Neural cell (in vitro differentiated cells): ENCODE results near the gene PPIP5K1. TPM values are rescaled to one million over a fixed set of nuclear protein-coding genes. Genes with fewer than 3 reads are reported as not detected.

Experiments
- H2AFZ ChIP-seq: fragments of 200-600, 300-800 bp; sonication (generic), shearing (Covaris generic); 2 replicates; pipeline ENCODE4 v1.6.0; 2014; ENCODE audit warnings: low read depth, mild to moderate bottlenecking, antibody characterized with exemption, low read length, moderate library complexity
- H3F3A ChIP-seq: fragments of 200-600 bp; shearing (Covaris generic); 2 replicates; pipeline ENCODE4 v1.6.1; 2016; ENCODE audit warnings: mild to moderate bottlenecking, moderate library complexity, mixed read lengths, antibody characterized with exemption, low read length; ENCODE audit not compliant: insufficient read depth, poor library complexity, severe bottlenecking
- H3K27ac ChIP-seq: fragments of 200-600, 300-800 bp; sonication (generic), shearing (Covaris generic); 2 replicates; pipeline ENCODE4 v1.5.1; 2014; ENCODE audit warnings: mild to moderate bottlenecking, low read length, moderate library complexity
- H3K27me3 ChIP-seq: fragments of 300-800, 200-600 bp; sonication (generic), shearing (Covaris generic); 2 replicates; pipeline ENCODE4 v1.6.0; 2014; ENCODE audit warnings: mild to moderate bottlenecking, low read depth, low read length, moderate library complexity; ENCODE audit not compliant: insufficient read depth
- H3K36me3 ChIP-seq: fragments of 300-800, 200-600 bp; sonication (generic), shearing (Covaris generic); 2 replicates; pipeline ENCODE4 v1.5.1; 2014; ENCODE audit warnings: mild to moderate bottlenecking, antibody characterized with exemption, low read length, moderate library complexity; ENCODE audit not compliant: insufficient read depth
- H3K4me2 ChIP-seq: fragments of 300-800, 200-600 bp; sonication (generic), shearing (Covaris generic); 2 replicates; pipeline ENCODE4 v1.6.0; 2014; ENCODE audit warnings: mild to moderate bottlenecking, low read length
- H3K4me3 ChIP-seq: fragments of 300-800, 200-600 bp; sonication (generic), shearing (Covaris generic); 2 replicates; pipeline ENCODE4 v1.5.1; 2014; ENCODE audit warnings: mild to moderate bottlenecking, low read length, moderate library complexity
- H3K79me2 ChIP-seq: fragments of 200-600 bp; shearing (Covaris generic); replicated peaks from 2 replicates; pipeline ENCODE4 v1.6.0; 2014; ENCODE audit warnings: mild to moderate bottlenecking, low read length, moderate library complexity; ENCODE audit not compliant: insufficient read depth
- H3K9ac ChIP-seq: fragments of 300-800, 200-600 bp; sonication (generic), shearing (Covaris generic); 2 replicates; pipeline ENCODE4 v1.6.1; 2016; ENCODE audit warnings: mild to moderate bottlenecking, low read length, mixed read lengths
- H3K9me2 ChIP-seq: fragments of 200-600 bp; shearing (Covaris generic); 2 replicates; pipeline ENCODE4 v1.6.1; 2016; ENCODE audit warnings: mild to moderate bottlenecking, low read length, mixed read lengths; ENCODE audit not compliant: insufficient read depth
- H3K9me3 ChIP-seq: fragments of 200-600, 300-800 bp; sonication (generic), shearing (Covaris generic); 2 replicates; pipeline ENCODE4 v1.6.1; 2016; ENCODE audit warnings: mild to moderate bottlenecking, mixed run types, low read length, moderate library complexity, mixed read lengths
- H4K20me1 ChIP-seq: fragments of 200-600 bp; shearing (Covaris generic); 2 replicates; pipeline ENCODE4 v1.6.1; 2016; ENCODE audit warnings: mild to moderate bottlenecking, mixed run types; ENCODE audit not compliant: insufficient read depth
- EP300 ChIP-seq: fragments of 450-650 bp; conservative IDR thresholded peaks from 2 replicates; pipeline ENCODE4 v1.6.1; 2014; ENCODE audit warnings: antibody characterized with exemption, mild to moderate bottlenecking, moderate library complexity; ENCODE audit not compliant: poor library complexity, severe bottlenecking
- EZH2 ChIP-seq: fragments of 200-600, 300-800 bp; shearing (Covaris generic), sonication (generic); IDR thresholded peaks from 2 replicates; pipeline ENCODE4 v1.6.1; 2014; ENCODE audit warnings: antibody characterized with exemption, low read length, borderline replicate concordance, mild to moderate bottlenecking; ENCODE audit not compliant: insufficient read depth, poor library complexity, severe bottlenecking
- MXI1 ChIP-seq: fragments of 450-650 bp; conservative IDR thresholded peaks from 2 replicates; pipeline ENCODE4 v1.6.1; 2014; ENCODE audit warnings: antibody characterized with exemption, mild to moderate bottlenecking; ENCODE audit not compliant: poor library complexity, severe bottlenecking
- POLR2AphosphoS5 ChIP-seq: IDR thresholded peaks from 2 replicates; pipeline ENCODE4 v1.6.1; 2012
- RAD21 ChIP-seq: fragments of 450-650 bp; conservative IDR thresholded peaks from 2 replicates; pipeline ENCODE4 v1.6.1; 2014; ENCODE audit warnings: antibody characterized with exemption, mild to moderate bottlenecking, moderate library complexity
- SMC3 ChIP-seq: fragments of 450-650 bp; conservative IDR thresholded peaks from 2 replicates; pipeline ENCODE4 v1.6.1; 2014; ENCODE audit warnings: antibody characterized with exemption, mild to moderate bottlenecking, moderate library complexity; ENCODE audit not compliant: poor library complexity
- TAF1 ChIP-seq: IDR thresholded peaks from 2 replicates; pipeline ENCODE4 v1.6.1; 2012; ENCODE audit warnings: low read depth
- polyA plus RNA-seq: library from polyadenylated mRNA; depleted of rRNA; stranded (reverse); fragments of >200 nt; gene quantifications from 2 replicates; pipeline ENCODE4 v1.2.3, GENCODE V29; 2014
- TF ChIP-seq, protein P1 (sequence below): fragments of 450-650 bp; IDR thresholded peaks from 2 replicates; pipeline ENCODE4 v1.5.1; 2014; ENCODE audit warnings: antibody characterized with exemption, mild to moderate bottlenecking, moderate library complexity; ENCODE audit not compliant: poor library complexity, severe bottlenecking
- TF ChIP-seq, protein P2 (sequence below): IDR thresholded peaks from 2 replicates; pipeline ENCODE4 v1.6.1; 2012; ENCODE audit warnings: borderline replicate concordance

PPIP5K1 gene
- polyA plus RNA-seq, 1 donor from 2014 or later = 29.6 TPM

DNA sequence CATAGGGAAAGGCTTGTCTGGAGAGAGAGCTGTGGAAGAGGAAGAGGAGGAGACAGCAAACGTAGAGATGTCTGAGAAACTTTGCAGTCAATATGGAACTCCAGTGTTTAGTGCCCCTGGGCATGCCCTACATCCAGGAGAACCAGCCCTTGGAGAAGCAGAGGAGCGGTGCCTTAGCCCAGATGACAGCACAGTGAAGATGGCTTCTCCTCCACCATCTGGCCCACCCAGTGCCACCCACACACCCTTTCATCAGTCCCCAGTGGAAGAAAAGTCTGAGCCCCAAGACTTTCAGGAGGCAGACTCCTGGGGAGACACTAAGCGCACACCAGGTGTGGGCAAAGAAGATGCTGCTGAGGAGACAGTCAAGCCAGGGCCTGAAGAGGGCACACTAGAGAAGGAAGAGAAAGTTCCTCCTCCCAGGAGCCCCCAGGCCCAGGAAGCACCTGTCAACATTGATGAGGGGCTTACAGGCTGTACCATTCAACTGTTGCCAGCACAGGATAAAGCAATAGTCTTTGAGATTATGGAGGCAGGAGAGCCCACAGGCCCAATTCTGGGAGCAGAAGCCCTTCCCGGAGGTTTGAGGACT lies 65.7 kb downstream of the PPIP5K1 start:
- Histone ChIP-seq H3K27me3 (no peaks in the 10 kb centered on the region), H3K4me2 (no peak overlapping the region), H3K36me3 (peaks cover 33% of the 10 kb centered on the region), H3K9me3 (peaks cover 8% of the 10 kb centered on the region), H3F3A (no peaks in the 10 kb centered on the region), H3K9me2 (no peaks in the 10 kb centered on the region), H2AFZ (no peak overlapping the region), H3K9ac (no peak overlapping the region), H3K79me2 (peaks cover 8% of the 10 kb centered on the region), H4K20me1 (no peaks in the 10 kb centered on the region), H3K4me3 (no peak overlapping the region), H3K27ac (no peak overlapping the region)
- TF ChIP-seq EP300 = no peak
- no peak for TF ChIP-seq SMC3
- no peak for TF ChIP-seq RAD21
- TF ChIP-seq TAF1 = no peak
- TF ChIP-seq MXI1 = no peak
- TF ChIP-seq EZH2 = no peak
- TF ChIP-seq, protein P1, sequence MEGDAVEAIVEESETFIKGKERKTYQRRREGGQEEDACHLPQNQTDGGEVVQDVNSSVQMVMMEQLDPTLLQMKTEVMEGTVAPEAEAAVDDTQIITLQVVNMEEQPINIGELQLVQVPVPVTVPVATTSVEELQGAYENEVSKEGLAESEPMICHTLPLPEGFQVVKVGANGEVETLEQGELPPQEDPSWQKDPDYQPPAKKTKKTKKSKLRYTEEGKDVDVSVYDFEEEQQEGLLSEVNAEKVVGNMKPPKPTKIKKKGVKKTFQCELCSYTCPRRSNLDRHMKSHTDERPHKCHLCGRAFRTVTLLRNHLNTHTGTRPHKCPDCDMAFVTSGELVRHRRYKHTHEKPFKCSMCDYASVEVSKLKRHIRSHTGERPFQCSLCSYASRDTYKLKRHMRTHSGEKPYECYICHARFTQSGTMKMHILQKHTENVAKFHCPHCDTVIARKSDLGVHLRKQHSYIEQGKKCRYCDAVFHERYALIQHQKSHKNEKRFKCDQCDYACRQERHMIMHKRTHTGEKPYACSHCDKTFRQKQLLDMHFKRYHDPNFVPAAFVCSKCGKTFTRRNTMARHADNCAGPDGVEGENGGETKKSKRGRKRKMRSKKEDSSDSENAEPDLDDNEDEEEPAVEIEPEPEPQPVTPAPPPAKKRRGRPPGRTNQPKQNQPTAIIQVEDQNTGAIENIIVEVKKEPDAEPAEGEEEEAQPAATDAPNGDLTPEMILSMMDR = no peak
- TF ChIP-seq, protein P2, sequence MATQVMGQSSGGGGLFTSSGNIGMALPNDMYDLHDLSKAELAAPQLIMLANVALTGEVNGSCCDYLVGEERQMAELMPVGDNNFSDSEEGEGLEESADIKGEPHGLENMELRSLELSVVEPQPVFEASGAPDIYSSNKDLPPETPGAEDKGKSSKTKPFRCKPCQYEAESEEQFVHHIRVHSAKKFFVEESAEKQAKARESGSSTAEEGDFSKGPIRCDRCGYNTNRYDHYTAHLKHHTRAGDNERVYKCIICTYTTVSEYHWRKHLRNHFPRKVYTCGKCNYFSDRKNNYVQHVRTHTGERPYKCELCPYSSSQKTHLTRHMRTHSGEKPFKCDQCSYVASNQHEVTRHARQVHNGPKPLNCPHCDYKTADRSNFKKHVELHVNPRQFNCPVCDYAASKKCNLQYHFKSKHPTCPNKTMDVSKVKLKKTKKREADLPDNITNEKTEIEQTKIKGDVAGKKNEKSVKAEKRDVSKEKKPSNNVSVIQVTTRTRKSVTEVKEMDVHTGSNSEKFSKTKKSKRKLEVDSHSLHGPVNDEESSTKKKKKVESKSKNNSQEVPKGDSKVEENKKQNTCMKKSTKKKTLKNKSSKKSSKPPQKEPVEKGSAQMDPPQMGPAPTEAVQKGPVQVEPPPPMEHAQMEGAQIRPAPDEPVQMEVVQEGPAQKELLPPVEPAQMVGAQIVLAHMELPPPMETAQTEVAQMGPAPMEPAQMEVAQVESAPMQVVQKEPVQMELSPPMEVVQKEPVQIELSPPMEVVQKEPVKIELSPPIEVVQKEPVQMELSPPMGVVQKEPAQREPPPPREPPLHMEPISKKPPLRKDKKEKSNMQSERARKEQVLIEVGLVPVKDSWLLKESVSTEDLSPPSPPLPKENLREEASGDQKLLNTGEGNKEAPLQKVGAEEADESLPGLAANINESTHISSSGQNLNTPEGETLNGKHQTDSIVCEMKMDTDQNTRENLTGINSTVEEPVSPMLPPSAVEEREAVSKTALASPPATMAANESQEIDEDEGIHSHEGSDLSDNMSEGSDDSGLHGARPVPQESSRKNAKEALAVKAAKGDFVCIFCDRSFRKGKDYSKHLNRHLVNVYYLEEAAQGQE = no peak
- TF ChIP-seq POLR2AphosphoS5 = no peak

DNA sequence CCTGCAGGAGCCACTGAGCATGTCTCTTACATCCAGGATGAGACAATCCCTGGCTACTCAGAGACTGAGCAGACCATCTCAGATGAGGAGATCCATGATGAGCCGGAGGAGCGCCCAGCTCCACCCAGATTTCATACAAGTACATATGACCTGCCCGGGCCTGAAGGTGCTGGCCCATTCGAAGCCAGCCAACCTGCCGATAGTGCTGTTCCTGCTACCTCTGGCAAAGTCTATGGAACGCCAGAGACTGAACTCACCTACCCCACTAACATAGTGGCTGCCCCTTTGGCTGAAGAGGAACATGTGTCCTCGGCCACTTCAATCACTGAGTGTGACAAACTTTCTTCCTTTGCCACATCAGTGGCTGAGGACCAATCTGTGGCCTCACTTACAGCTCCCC lies 66.4 kb downstream of the PPIP5K1 start:
- Histone ChIP-seq H2AFZ (no peak overlapping the region), H3K36me3 (peaks cover 33% of the 10 kb centered on the region), H3K9me2 (no peaks in the 10 kb centered on the region), H3K9ac (no peak overlapping the region), H3K27me3 (no peaks in the 10 kb centered on the region), H3F3A (no peaks in the 10 kb centered on the region), H3K4me2 (no peak overlapping the region), H3K79me2 (peaks cover 15% of the 10 kb centered on the region), H3K9me3 (peaks cover 8% of the 10 kb centered on the region), H3K4me3 (no peak overlapping the region), H3K27ac (no peak overlapping the region), H4K20me1 (no peaks in the 10 kb centered on the region)
- TF ChIP-seq RAD21 = no peak
- TF ChIP-seq EZH2 = no peak
- no peak for TF ChIP-seq SMC3
- no peak for TF ChIP-seq TAF1

DNA sequence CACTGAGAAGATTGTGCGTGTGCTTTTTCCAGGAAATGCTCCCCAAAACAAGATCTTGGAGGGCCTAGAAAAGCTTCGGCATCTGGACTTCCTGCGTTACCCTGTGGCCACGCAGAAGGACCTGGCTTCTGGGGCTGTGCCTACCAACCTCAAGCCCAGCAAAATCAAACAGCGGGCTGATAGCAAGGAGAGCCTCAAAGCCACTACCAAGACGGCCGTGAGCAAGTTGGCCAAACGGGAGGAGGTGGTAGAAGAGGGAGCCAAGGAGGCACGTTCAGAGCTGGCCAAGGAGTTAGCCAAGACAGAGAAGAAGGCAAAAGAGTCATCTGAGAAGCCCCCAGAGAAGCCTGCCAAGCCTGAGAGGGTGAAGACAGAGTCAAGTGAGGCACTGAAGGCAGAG lies 67.8 kb downstream of the PPIP5K1 start:
- H3K4me3 ChIP-seq = no peak overlapping the region
- no peak overlapping the region for H3K4me2 ChIP-seq
- no peaks in the 10 kb centered on the region for H3K27me3 ChIP-seq
- H3K9me2 ChIP-seq = no peaks in the 10 kb centered on the region
- no peak overlapping the region for H3K27ac ChIP-seq
- no peaks in the 10 kb centered on the region for H4K20me1 ChIP-seq
- peaks cover 8% of the 10 kb centered on the region for H3K9me3 ChIP-seq
- no peaks in the 10 kb centered on the region for H3F3A ChIP-seq
- H3K79me2 ChIP-seq = peaks cover 17% of the 10 kb centered on the region
- peaks cover 33% of the 10 kb centered on the region for H3K36me3 ChIP-seq
- TF ChIP-seq TAF1 (no peak), EP300 (no peak), EZH2 (no peak), MXI1 (no peak), SMC3 (no peak), POLR2AphosphoS5 (no peak), RAD21 (no peak)
- TF ChIP-seq, protein P2 = no peak
- TF ChIP-seq, protein P1 = no peak
- no peak overlapping the region for H2AFZ ChIP-seq
- no peak overlapping the region for H3K9ac ChIP-seq
